Measurements from ENCODE around the gene CCDC28A.

CCDC28A gene

DNA sequence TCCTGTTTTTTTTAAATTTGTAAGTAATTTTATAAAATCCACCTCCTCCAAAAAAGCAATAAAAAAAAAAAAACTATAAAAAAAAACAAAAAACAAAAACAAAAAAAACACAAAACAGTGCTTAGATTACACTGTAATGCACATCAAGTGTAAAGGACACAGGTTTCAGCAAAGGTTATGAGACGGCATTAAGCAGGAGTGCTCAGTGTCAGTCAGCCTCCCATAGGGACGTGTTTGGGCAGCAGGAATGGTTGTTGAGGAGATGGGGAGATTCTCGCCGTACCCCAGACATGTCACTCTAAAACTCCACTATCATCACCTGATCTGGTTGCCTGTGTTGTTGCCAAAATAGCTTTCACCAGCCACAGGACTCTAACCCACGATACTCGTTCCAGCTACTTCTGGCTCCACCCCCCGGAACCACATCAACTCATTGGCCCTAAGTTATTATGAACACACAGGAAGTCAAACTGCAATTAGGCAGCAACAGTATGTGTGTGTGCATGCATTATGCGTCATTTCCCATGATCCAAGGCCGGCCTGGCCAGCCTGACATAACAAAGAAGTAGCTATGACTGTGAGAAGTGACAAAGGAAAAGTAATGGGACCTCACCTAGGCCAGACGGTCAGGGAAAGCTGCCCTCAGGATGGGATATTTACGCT lies 51.0 kb downstream of the CCDC28A start:
- H3K27me3 Mint-ChIP-seq (ENCODE audit: low read depth, poor library complexity), result no peaks in the 10 kb centered on the region
- peaks cover 4% of the 10 kb centered on the region for H3K9me3 Mint-ChIP-seq
- DNase-seq, result no peak
- no peak overlapping the region for H3K4me3 Mint-ChIP-seq
- H3K36me3 Mint-ChIP-seq (ENCODE audit: low read depth), result no peaks in the 10 kb centered on the region
- peaks cover 4% of the 10 kb centered on the region for H3K4me1 Mint-ChIP-seq
- no peak for TF ChIP-seq CTCF (IDR thresholded peaks at IDR 0.05)
- H3K27ac Mint-ChIP-seq, result peak overlapping the region; percentile 66

GRCh38 chr6:138830248-138830647 lies 56.7 kb downstream of the CCDC28A start:
- TF ChIP-seq CTCF (IDR thresholded peaks at IDR 0.05), result no peak
- Mint-ChIP-seq H3K9me3 (peaks cover 14% of the 10 kb centered on the region), H3K27ac (no peak overlapping the region), H3K4me1 (no peaks in the 10 kb centered on the region), H3K36me3 (ENCODE audit: low read depth) (no peaks in the 10 kb centered on the region), H3K4me3 (no peak overlapping the region), H3K27me3 (ENCODE audit: low read depth, poor library complexity) (peaks cover 7% of the 10 kb centered on the region)
- no peak for DNase-seq

GRCh38 chr6:138832182-138832581 lies 58.6 kb downstream of the CCDC28A start:
- Mint-ChIP-seq H3K27ac (no peak overlapping the region), H3K9me3 (peaks cover 11% of the 10 kb centered on the region), H3K4me3 (no peak overlapping the region), H3K27me3 (ENCODE audit: low read depth, poor library complexity) (peaks cover 7% of the 10 kb centered on the region), H3K36me3 (ENCODE audit: low read depth) (no peaks in the 10 kb centered on the region), H3K4me1 (peaks cover 3% of the 10 kb centered on the region)
- TF ChIP-seq CTCF (IDR thresholded peaks at IDR 0.05), result no peak
- DNase-seq, result no peak

- Mint-ChIP-seq H3K9me3 (peaks cover 11% of the 10 kb centered on the region), H3K4me3 (no peak overlapping the region), H3K4me1 (peaks cover 5% of the 10 kb centered on the region), H3K27me3 (ENCODE audit: low read depth, poor library complexity) (peaks cover 7% of the 10 kb centered on the region), H3K36me3 (ENCODE audit: low read depth) (no peaks in the 10 kb centered on the region), H3K27ac (no peak overlapping the region)
- no peak for DNase-seq
- no peak for TF ChIP-seq CTCF (IDR thresholded peaks at IDR 0.05)
These were observed 60.4 kb downstream of the CCDC28A start for GRCh38 chr6:138833816-138834539.

DNA sequence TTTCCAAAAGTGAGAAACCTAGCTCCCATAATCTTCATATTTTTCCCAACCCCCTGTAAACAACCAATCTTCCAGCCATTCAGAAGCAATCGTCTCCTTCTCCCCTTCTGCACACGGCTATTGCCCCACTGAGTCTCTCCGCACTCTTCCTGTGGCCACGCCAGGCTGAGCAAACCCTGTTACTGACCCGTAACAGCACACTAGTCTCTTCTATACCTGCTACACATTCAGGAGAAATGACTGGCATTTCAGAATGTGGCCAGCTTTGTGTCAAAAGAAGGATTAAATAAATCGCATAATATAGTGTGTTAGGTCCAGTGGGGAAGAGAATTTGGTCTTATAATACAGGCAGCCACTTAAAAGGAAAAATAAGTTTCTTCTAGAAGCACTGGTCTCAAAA lies 63.7 kb downstream of the CCDC28A start:
- no peaks in the 10 kb centered on the region for H3K36me3 Mint-ChIP-seq (ENCODE audit: low read depth)
- peaks cover 14% of the 10 kb centered on the region for H3K9me3 Mint-ChIP-seq
- H3K27me3 Mint-ChIP-seq (ENCODE audit: low read depth, poor library complexity), result peaks cover 5% of the 10 kb centered on the region
- peaks cover 5% of the 10 kb centered on the region for H3K4me1 Mint-ChIP-seq
- TF ChIP-seq CTCF (IDR thresholded peaks at IDR 0.05), result no peak
- no peak for DNase-seq
- H3K4me3 Mint-ChIP-seq, result no peak overlapping the region
- H3K27ac Mint-ChIP-seq, result no peak overlapping the region

All from nephron progenitor cell (in vitro differentiated cells).